Activated CD8-positive, alpha-beta T cell treated with anti-CD3 and anti-CD28 coated beads for 36 hours (primary cell): ENCODE measurements around the gene TUG1. TPM values are rescaled to one million over a fixed set of nuclear protein-coding genes. Genes with fewer than 3 reads are reported as not detected.

Source experiments
- ATAC-seq: fragments of 200-7000 bp; cut with Tn5 transposase; one replicate; pipeline ENCODE4 v1.10.0; 2021; ENCODE audit warnings: mild to moderate bottlenecking, moderate library complexity
- CTCF ChIA-PET: fragments of 350-600 bp; sonication (Branson Sonifier 250); formaldehyde crosslinking; loops from one replicate; lab custom pipeline; 2021; ENCODE audit warnings: antibody characterized with exemption; lab: Charles Lee
- POLR2A ChIA-PET: fragments of 350-600 bp; sonication (Branson Sonifier 250); formaldehyde crosslinking; loops from one replicate; lab custom pipeline; 2021; ENCODE audit warnings: antibody characterized with exemption; lab: Charles Lee
- DNase-seq: peaks from one replicate; pipeline ENCODE4 v3.0.0-alpha.2; 2020
- H3K27ac Mint-ChIP-seq: one replicate; pipeline ENCODE4 v1.8.0; 2021; ENCODE audit warnings: mild to moderate bottlenecking, mixed read lengths
- H3K27me3 Mint-ChIP-seq: one replicate; pipeline ENCODE4 v1.8.0; 2021; ENCODE audit warnings: mixed read lengths
- H3K36me3 Mint-ChIP-seq: one replicate; pipeline ENCODE4 v1.8.0; 2021; ENCODE audit warnings: low read depth, mixed read lengths
- H3K4me1 Mint-ChIP-seq: one replicate; pipeline ENCODE4 v1.8.0; 2021; ENCODE audit warnings: low read depth, mixed read lengths
- H3K4me3 Mint-ChIP-seq: one replicate; pipeline ENCODE4 v1.8.0; 2021; ENCODE audit warnings: mild to moderate bottlenecking, moderate library complexity, mixed read lengths
- H3K9me3 Mint-ChIP-seq: one replicate; pipeline ENCODE4 v1.8.0; 2021; ENCODE audit warnings: mixed read lengths
- CTCF ChIP-seq: fragments of 200-600 bp; IDR thresholded peaks from one replicate; pipeline ENCODE4 v1.8.0; 2022; ENCODE audit warnings: antibody characterized with exemption, mild to moderate bottlenecking
- intact Hi-C: fragments of 100-400 bp; cut with micrococcal nuclease; formaldehyde crosslinking; loops from one replicate; pipeline ENCODE4 v1.10.0; 2022
- total RNA-seq, 2 experiments: library from RNA; stranded (reverse); gene quantifications; one replicate each; pipeline ENCODE4 v1.2.3, GENCODE V29; 2021

Gene TUG1
- total RNA-seq, 2 experiments from 2014 or later: 45.2 to 45.7 TPM

- TF ChIP-seq CTCF: no peak
- Mint-ChIP-seq H3K27ac (no peak overlapping the region), H3K4me3 (no peak overlapping the region), H3K4me1 (peaks cover 13% of the 10 kb centered on the region), H3K27me3 (no peaks in the 10 kb centered on the region), H3K9me3 (no peaks in the 10 kb centered on the region), H3K36me3 (peaks cover 67% of the 10 kb centered on the region)
- CTCF ChIA-PET: no interaction called here
- POLR2A ChIA-PET: interaction anchor here (1.1 kb wide), 1 partner anchor 229 kb away, joined by 3 read pairs; no protein-coding TSS in a partner anchor
- ATAC-seq: no peak
- DNase-seq: no peak
- intact Hi-C loops: no loop called here
Observed at GRCh38 chr22:30933457-30933856, 35.6 kb upstream of the TUG1 start.

- ATAC-seq: no peak
- TF ChIP-seq CTCF: no peak
- Mint-ChIP-seq H3K9me3 (no peaks in the 10 kb centered on the region), H3K4me1 (peaks cover 17% of the 10 kb centered on the region), H3K27me3 (no peaks in the 10 kb centered on the region), H3K27ac (no peak overlapping the region), H3K4me3 (no peak overlapping the region), H3K36me3 (peaks cover 70% of the 10 kb centered on the region)
- DNase-seq: no peak
- intact Hi-C loops: no loop called here
- ChIA-PET POLR2A (interaction anchor here (0.9 to 1.1 kb wide), 2 partner anchors 13 to 228 kb away, joined by 3 read pairs; no protein-coding TSS in a partner anchor), CTCF (no interaction called here)
Observed at GRCh38 chr22:30934053-30934452, 35.0 kb upstream of the TUG1 start.

- Mint-ChIP-seq H3K36me3 (peaks cover 75% of the 10 kb centered on the region), H3K4me1 (peaks cover 67% of the 10 kb centered on the region), H3K9me3 (no peaks in the 10 kb centered on the region), H3K27ac (peak overlapping the region; percentile 81), H3K4me3 (peak overlapping the region; percentile 35), H3K27me3 (no peaks in the 10 kb centered on the region)
- CTCF ChIA-PET: interaction anchor here (1.0 to 5.9 kb wide), 6 partner anchors 9 to 143 kb away, joined by 3 to 44 read pairs (median 3); partner anchors contain the start of genes SMTN and TUG1
- ATAC-seq (peak; percentile 70), DNase-seq (peak; percentile 71)
- no peak for TF ChIP-seq CTCF
- POLR2A ChIA-PET: interaction anchor here (0.9 to 3.9 kb wide), 6 partner anchors 9 to 150 kb away, joined by 3 to 19 read pairs (median 3); partner anchors contain the start of genes MORC2 and TUG1
- intact Hi-C loops: loop anchor here (5.0 kb wide), 1 partner anchor 141 kb away; the partner anchor contains the start of gene SMTN
Observed at GRCh38 chr22:30940685-30941362, 28.2 kb upstream of the TUG1 start.

- CTCF ChIA-PET: interaction anchor here (1.0 to 5.9 kb wide), 3 partner anchors 21 to 142 kb away, joined by 3 to 44 read pairs (median 3); partner anchors contain the start of gene SMTN
- Mint-ChIP-seq H3K27me3 (no peaks in the 10 kb centered on the region), H3K9me3 (no peaks in the 10 kb centered on the region), H3K36me3 (peaks cover 75% of the 10 kb centered on the region), H3K27ac (peak overlapping the region; percentile 81), H3K4me3 (no peak overlapping the region), H3K4me1 (peaks cover 72% of the 10 kb centered on the region)
- POLR2A ChIA-PET: interaction anchor here (0.9 to 3.9 kb wide), 6 partner anchors 10 to 149 kb away, joined by 3 to 19 read pairs (median 3); no protein-coding TSS in a partner anchor
- intact Hi-C loops: loop anchor here (5.0 kb wide), 1 partner anchor 141 kb away; the partner anchor contains the start of gene SMTN
- ATAC-seq (peak; percentile 26), DNase-seq (no peak)
- no peak for TF ChIP-seq CTCF
Observed at GRCh38 chr22:30941363-30941740, 27.7 kb upstream of the TUG1 start.

- intact Hi-C loops: loop anchor here (5.0 kb wide), 1 partner anchor 139 kb away; the partner anchor contains the start of gene SMTN
Observed at GRCh38 chr22:30943368-30943767, 25.7 kb upstream of the TUG1 start.

More at GRCh38 chr22:30943368-30943767, 25.7 kb upstream of the TUG1 start:
- H3K27me3 Mint-ChIP-seq: no peaks in the 10 kb centered on the region
- ChIA-PET CTCF (interaction anchor here (5.9 kb wide), 1 partner anchor 140 kb away, joined by 44 read pairs; the partner anchor contains the start of gene SMTN), POLR2A (no interaction called here)
- H3K27ac Mint-ChIP-seq: peak overlapping the region; percentile 23
- DNase-seq: peak; percentile 68
- no peaks in the 10 kb centered on the region for H3K9me3 Mint-ChIP-seq
- H3K4me3 Mint-ChIP-seq: no peak overlapping the region
- peak; percentile 61 for ATAC-seq
- H3K4me1 Mint-ChIP-seq: peaks cover 69% of the 10 kb centered on the region
- no peak for TF ChIP-seq CTCF
- peaks cover 62% of the 10 kb centered on the region for H3K36me3 Mint-ChIP-seq
